AG09309 (cell line): ENCODE data around the gene ATP6V1F.

Experiments
- DNase-seq: peaks from one replicate; pipeline ENCODE4 v3.0.0-alpha.2; 2010; ENCODE audit warnings: low read depth
- H3K4me3 ChIP-seq: 2 replicates; pipeline ENCODE4 v1.5.1; 2011; ENCODE audit warnings: mild to moderate bottlenecking, low read depth, low read length, moderate library complexity; ENCODE audit not compliant: control insufficient read depth
- TF ChIP-seq, protein P1 (sequence below): IDR thresholded peaks from 2 replicates; pipeline ENCODE4 v1.5.1; 2011; ENCODE audit warnings: mild to moderate bottlenecking, low read depth, low read length, inconsistent platforms; ENCODE audit not compliant: insufficient read depth, control insufficient read depth; ENCODE audit errors: missing control alignments

ATP6V1F gene

DNA sequence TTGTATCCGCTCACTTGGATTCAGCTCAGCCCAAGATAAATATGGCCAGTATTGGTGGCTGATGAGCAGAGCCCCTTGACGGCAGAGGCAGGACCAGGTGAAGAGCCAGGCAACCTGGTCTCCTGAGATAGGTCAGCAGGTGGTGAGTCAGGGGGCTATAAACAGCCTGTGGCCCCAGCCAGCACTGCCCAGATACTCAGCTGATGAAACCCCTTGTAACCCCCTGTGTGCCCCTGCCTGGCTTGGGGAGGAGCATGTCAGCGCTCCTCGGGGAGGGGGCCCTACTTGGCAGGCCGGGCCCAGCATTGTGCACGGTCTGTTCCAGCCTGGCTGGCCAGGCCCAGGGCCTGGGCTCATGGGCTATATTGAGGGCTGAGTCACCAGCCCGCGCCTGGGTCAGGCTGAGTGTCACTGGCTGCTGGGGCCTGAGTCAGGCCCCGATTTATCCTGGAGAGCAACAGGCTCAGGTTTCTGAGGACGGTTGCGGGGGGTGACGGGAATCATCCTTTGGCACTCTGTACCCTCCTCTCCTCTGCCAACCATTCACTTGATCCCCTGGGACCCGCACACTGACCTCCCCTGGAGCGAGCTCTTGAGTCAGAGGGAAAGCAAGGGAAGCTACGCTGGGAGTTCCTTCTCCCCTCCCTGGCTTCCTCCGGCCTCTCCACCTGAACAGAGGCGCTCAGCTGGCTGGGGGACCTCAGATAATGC lies 35.3 kb upstream of the ATP6V1F start:
- TF ChIP-seq, protein P1, sequence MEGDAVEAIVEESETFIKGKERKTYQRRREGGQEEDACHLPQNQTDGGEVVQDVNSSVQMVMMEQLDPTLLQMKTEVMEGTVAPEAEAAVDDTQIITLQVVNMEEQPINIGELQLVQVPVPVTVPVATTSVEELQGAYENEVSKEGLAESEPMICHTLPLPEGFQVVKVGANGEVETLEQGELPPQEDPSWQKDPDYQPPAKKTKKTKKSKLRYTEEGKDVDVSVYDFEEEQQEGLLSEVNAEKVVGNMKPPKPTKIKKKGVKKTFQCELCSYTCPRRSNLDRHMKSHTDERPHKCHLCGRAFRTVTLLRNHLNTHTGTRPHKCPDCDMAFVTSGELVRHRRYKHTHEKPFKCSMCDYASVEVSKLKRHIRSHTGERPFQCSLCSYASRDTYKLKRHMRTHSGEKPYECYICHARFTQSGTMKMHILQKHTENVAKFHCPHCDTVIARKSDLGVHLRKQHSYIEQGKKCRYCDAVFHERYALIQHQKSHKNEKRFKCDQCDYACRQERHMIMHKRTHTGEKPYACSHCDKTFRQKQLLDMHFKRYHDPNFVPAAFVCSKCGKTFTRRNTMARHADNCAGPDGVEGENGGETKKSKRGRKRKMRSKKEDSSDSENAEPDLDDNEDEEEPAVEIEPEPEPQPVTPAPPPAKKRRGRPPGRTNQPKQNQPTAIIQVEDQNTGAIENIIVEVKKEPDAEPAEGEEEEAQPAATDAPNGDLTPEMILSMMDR = no peak
- no peak for DNase-seq
- H3K4me3 ChIP-seq = no peak overlapping the region

DNA sequence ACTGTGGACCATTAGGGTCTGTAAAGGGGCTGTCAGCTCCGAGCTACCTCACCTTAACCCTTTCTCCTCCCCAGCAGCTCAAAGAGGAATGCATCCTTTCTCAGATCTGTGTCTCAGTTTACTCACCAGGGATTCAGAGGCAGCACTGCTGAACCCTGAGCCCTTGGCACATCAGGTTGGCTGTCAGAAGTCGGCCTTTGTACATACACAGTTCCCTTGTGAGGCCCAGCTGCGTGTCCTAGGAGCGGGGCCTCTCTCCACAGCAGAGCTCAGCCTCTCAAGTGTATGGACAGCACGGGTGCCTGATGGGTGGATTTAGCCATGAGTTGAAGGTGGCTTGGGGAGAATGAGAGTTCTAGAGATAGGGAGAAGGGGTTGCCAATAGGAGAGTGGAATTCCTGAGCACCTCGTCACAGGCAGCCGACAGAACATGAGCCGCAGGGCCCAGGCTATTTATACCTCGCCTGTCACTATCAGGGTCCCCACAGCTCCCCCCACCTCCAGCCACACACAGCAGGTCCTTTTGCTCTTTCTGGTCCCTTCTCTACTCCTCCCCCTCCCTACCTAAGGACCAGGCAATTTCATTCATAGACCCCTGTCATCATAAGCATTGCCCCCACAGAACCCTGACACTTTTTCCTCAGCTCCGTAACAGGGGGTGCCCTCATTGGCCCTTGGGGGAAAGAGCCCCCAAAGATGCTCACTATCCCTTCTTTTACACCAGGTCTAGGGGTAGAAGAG lies 34.5 kb upstream of the ATP6V1F start:
- TF ChIP-seq, protein P1 = no peak
- no peak overlapping the region for H3K4me3 ChIP-seq
- DNase-seq = no peak

DNA sequence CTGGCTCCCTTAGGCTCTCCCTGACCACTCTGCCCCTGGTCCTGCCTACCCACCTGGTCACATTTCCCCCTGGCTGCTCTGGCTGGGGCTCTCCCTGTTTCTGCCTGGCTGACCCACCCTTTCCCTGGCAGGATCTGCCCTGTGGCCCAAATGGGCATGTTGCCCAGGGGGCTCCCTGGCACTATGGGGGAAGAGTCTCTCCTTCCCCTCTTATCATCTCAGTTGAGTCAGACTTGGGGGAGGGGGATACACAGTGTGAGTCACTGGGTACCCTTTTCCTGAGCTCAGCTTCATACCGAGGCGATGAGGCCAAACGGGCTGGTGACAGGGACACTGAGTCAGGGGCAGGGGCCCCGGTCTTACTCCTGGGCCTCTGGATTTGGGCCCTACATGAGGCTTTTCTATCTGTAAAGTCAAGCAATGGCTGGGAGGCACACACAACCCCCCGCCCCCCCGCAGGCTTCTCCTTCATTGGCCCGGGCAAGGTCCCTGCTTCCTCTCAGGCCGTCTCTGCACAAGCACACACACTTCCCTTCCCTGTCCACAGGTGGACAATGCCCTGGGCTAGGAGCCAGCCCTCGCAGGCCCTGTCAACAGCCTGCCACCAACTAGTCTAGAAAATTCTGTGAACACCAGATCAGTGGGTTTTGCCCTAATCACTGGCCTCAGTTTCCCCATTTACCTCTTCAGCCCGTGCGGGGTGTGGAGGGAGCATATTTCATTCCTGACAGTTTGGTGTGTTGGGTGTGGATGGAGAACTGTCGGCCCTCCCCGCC lies 33.1 kb upstream of the ATP6V1F start:
- H3K4me3 ChIP-seq = peak overlapping the region; percentile 37
- no peak for DNase-seq
- TF ChIP-seq, protein P1 = no peak

DNA sequence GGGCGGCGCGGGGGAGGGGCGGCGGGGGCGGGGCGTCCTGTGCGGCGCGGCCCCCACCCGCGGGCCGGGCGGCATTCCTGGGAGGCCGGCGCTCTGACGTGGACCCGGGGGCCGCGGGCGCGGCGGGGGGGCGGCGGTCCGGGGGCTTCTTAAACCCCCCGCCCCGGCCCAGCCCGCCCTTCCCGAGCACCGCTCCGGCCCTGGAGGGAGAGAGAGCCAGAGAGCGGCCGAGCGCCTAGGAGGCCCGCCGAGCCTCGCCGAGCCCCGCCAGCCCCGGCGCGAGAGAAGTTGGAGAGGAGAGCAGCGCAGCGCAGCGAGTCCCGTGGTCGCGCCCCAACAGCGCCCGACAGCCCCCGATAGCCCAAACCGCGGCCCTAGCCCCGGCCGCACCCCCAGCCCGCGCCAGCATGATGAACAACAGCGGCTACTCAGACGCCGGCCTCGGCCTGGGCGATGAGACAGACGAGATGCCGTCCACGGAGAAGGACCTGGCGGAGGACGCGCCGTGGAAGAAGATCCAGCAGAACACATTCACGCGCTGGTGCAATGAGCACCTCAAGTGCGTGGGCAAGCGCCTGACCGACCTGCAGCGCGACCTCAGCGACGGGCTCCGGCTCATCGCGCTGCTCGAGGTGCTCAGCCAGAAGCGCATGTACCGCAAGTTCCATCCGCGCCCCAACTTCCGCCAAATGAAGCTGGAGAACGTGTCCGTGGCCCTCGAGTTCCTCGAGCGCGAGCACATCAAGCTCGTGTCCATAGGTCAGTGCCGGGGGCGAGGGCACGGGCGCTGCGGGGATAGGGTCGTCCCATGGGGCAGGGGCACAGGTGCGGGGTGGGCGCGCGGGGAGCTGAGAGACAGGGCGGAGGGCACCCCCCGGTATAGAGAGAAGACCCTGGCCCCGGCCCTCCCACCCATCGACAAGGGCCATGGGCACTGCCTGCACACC lies 32.2 kb upstream of the ATP6V1F start, which contains the start of gene FLNC:
Gene FLNC, plus strand, starts transcription at position 176 of the 947 bp plus-strand sequence. Its CDS starts 232 bp downstream, at position 408.
- TF ChIP-seq, protein P1 = no peak
- H3K4me3 ChIP-seq = peak within 1 kb of the TSS; percentile 90
- no peak for DNase-seq

DNA sequence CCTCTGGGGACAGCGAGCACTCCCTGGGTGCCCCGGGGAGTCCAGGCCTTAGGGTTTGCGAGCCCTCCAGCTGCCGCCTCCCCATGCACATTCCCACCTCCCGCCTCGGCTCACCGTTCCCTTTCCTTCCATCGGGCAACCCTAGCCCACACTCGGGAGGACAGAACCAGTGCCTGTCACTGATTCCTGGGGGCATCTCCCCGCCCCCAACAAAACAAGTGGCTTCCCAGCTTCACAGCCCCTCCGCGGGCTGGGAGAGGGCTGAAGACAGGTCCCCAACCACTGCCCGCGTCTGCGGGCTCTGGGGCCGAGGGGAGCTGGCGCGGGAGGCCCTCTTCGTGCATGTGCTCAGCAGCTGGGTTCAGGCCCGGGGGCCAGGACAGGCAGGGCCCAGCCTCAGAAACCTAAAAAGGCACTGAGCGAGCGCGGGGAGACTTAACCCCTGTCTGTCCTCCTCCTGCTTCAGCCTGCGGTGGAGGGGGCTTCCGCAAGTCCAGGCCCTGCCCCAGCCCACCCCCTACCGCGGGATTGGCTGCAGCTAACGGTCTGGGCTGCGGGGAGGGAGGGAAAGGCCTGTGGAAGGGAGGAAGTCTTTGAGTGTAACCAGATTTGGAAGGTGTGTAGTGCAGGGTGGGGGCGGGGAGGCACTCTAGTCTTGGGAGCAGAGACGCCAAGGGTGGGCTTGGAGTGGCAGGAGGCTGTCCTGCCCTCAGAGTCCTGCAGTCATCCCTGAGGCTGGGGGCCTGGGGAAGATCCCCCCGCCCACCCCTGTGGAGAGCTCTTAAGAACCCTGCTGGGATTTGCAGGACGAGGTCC lies 31.3 kb upstream of the ATP6V1F start:
- no peak for DNase-seq
- TF ChIP-seq, protein P1 = no peak
- peak overlapping the region; percentile 90 for H3K4me3 ChIP-seq
